Ishikawa (cell line): ENCODE results near the gene GRK5.

ENCODE experiments used
- EP300 ChIP-seq: IDR thresholded peaks from 2 replicates; pipeline ENCODE4 v1.6.1; 2012; ENCODE audit warnings: borderline replicate concordance
- FOXM1 ChIP-seq: IDR thresholded peaks from 2 replicates; pipeline ENCODE4 v1.6.1; 2012; ENCODE audit warnings: low read depth, borderline replicate concordance
- NFIC ChIP-seq: IDR thresholded peaks from 2 replicates; pipeline ENCODE4 v1.6.1; 2012
- RAD21 ChIP-seq: IDR thresholded peaks from 2 replicates; pipeline ENCODE4 v1.6.1; 2012; ENCODE audit warnings: low read depth
- REST ChIP-seq: IDR thresholded peaks from 2 replicates; pipeline ENCODE4 v1.6.1; 2012; ENCODE audit warnings: low read depth, mild to moderate bottlenecking
- TAF1 ChIP-seq: IDR thresholded peaks from 2 replicates; pipeline ENCODE4 v1.6.1; 2012; ENCODE audit warnings: low read depth, mild to moderate bottlenecking
- ZBTB7A ChIP-seq: IDR thresholded peaks from 2 replicates; pipeline ENCODE4 v1.6.1; 2012; ENCODE audit warnings: low read depth

DNA sequence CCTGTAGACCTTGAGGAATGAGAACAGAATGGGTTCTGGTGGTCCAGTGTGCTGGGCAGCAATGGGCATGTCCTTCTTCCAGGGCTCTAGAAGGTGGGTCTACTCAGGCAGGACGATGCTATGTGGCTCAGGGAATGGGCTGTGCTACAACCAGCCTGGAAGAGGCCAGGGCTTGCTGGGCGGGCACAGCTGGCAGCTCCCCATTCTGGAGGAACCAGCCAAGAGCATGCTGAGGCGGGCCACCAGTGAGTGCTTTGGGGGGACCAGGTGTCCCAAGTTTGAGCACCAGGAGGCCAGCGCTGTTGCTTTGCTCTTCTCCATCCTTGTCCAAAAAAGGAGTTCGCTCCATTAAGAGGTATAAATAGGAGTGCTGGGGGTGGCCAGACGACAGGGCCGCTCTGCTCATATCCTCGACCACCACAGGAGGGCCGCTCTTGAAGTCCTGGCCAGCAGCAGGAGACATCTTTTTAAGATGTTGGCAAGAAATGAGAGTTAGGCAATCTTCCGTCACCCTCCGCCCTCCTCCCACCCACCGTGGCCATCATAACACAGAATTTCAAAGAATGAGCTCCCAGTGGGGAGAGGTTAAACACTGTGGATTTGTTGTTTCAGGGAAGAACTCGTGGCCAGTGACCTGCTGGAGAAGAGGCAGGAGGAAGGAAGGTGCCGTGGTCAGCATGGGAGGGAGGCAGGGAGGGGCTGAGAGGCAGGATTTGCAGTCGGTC, 141.3 kb downstream of the GRK5 start:
- TF ChIP-seq ZBTB7A (no peak), EP300 (no peak), TAF1 (no peak), FOXM1 (no peak), RAD21 (no peak), NFIC (no peak), REST (no peak)
